ENCODE measurements around the gene RBM48.
"Not testable (repeated sequence)": the region's sequence is repeated elsewhere in the genome, so short reads cannot be mapped to it uniquely, and the experiment has no call there.

RBM48 gene

DNA sequence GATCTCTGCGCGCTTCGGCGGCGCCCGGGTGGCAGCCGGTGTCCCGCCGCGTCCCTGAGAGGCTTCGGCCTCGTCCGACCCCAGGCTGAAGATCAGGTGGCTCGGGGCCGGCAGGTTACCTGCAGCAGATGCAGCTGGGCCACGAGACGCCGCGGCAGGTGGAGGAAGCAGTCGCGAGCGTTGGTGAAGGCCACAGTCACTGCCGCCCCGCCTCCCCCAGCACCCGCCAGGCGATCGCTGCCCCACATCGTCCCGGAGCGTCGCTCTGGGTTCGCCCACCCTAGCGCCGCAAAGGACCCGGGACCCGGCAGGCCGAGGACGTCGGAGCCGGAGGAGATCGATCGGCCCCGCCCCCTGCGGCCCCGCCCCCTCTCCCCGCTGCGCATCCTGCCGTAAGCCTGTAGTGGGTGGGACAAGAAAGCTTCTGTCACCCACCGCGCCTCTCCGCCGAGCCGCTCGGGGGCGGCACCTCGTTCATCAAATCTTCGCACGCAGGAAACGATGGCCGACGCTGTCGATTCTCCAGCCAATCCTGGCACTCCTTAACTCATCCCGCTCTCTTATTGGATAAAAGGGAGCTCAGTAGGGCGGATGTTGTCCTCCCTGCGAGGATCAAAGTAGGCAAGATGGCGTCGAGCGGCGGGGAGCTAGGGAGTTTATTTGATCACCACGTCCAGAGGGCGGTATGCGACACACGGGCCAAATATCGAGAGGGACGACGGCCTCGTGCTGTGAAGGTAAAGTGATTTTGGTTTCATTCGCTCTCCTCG is at the start of gene RBM48, which contains the start of gene PEX1:
TSS of gene RBM48 (plus strand) at position 608 of the 770 bp plus-strand sequence. CDS start at position 627, 19 bp downstream.
TSS of gene PEX1 (minus strand) at position 333 of the 770 bp plus-strand sequence. CDS start at position 248, 85 bp downstream.
- DNase-seq, result peak; percentile 96

DNA sequence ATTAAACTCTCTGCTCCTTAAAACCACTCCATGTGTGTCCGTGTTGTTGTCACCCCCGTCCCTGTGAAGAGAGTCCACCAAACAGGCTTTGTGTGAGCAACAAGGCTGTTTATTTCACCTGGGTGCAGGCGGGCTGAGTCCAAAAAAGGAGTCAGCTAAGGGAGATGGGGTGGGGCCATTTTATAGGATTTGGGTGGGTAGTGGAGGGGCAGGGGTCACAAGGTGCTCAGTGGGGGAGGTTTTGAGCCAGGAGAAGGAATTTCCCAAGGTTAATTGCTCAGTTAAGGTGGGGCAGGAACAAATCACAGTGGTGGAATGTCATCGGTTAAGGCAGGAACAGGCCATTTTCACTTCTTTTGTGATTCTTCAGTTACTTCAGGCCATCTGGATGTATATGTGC is 49.4 kb upstream of the RBM48 start:
- DNase-seq, result not testable (repeated sequence)

DNA sequence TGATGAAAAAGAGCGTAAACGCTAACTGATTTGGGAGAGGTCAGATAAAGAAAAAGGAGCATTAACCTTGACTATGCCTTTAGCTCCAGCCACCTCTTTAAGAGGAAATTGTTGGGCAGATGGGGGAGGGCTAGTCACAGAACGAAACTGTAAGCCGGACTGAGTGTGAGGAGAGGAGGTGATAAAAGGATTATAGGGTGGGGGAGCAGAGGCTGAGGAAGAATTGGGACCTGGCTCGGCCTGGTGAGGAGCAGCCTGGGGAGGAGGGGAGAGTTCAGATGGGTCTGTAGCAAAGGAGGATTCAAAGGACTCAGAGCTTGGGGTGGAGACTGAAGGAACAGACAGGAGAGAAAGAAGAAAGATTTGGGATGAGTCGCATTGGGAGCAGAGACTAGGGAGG is 45.0 kb upstream of the RBM48 start:
- not testable (repeated sequence) for DNase-seq

DNA sequence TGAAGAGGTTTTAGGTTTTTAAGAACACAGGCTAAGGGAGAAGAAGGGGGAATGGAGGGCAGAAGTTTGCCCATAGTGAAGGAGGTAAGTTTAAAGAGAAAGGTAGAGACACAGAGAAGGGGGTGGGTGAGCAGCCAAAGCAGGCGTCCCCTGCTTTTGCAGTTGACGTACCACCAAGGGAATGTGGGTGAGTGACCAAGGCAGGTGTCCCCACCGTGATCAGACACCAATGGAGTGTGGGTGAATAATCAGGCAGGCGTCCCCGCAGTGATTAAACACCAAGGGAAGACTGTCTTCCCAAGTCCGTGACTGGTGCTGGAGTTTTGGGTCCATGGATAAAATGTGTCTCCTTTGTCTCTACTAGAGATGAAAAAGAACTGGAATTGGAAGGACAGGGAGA is 44.4 kb upstream of the RBM48 start:
- DNase-seq, result not testable (repeated sequence)

DNA sequence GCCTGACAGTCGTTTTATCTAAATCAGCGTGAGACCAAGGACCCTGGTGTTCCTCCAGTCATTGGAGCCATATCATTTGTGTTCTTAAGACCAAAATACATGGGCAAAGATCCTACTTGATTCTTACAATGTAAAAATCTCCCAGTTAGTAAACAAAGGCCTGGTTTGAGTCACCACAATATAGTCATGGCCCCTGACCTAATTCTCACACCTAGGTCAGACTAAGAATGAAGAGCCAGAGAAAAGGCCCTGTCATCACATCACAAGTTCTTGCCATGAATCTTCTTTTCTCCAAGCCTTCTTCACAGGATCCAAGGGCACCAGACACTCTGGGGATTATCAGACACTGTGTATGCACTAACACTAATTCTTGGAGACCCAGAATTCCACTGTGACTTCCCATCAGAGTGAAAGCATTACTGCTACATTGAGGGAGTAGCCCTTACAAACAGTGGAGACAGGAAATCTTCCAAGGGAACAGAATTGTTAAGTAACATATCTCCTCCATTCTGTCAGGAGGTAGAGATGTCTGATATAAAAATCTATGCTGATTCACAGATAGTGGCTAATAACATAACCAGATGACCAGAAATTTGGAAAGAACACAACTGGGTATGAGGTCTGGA is 43.2 kb upstream of the RBM48 start:
- no peak for DNase-seq

DNA sequence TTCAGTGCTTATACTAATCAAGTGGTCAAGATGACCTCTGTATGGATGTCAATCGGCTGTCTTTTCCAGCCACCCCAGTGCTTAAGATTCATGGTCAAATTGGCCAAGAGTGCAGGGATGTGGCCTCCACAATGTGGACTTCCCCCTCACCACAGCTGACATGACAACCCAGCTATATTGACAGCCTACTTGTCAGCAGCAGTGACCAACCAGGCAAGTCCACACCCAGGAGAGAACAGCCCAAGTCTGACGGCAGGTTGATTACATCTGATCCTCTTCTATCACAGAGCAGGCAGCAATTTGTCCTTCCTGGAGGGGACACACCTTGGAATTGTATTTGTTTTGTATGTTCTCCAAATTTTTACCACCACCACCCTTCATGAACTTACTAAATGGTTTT is 42.6 kb upstream of the RBM48 start:
- no peak for DNase-seq

DNA sequence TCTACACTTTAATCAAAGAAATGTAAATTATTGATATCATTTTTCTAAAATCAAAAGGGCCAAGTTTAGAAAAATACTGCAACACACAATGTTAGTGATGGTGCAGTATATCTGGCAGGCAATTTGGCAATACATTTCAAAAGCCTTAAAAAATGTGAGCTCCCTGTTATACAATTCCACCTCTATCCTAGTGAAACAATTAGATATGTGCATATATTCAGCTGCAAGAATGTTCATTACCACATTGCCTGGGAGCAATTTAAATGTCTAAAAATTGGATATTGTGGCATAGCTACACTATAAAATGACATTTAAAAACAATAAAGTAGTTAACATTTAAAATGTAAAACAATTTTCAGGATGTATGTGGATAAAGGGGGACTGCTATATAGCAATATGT is 40.8 kb upstream of the RBM48 start:
- DNase-seq, result no peak

DNA sequence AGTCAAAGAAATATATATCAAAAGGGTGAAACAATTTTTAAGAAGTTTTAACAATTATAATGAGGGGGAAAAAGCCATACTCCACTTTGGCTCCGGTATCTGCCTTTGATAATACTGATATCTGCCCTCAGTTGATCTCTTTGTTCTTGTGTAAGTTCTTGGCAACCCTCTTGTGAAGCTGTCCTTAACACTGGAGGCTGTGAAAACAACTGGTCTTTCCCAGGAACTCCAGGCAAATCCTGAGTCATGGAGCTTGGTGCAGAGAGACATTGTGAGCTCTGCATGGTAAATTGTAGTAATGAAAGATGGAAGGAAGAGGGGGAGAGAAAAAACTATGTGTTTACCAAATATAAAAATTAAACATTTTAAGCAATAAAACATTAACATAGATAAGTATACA is 39.0 kb upstream of the RBM48 start:
- DNase-seq, result no peak

DNA sequence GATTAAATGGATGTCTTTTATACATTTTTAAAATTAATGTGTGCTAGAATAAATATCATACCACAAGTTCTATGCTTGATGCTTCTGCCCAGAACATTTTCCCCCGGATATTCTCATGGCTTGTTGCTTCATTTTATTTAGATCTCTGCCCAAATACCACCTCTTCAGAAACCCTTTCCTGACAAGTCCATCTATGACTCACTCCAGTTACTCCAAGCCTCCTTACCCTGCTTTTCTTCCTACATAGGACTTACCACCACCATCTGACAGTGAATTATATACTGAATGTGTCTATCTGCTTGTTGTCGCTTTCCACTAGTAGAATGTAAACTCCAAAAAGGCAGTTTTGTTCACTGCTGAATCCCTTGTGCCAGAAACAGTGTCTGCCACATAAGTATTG is 31.7 kb upstream of the RBM48 start:
- no peak for DNase-seq

DNA sequence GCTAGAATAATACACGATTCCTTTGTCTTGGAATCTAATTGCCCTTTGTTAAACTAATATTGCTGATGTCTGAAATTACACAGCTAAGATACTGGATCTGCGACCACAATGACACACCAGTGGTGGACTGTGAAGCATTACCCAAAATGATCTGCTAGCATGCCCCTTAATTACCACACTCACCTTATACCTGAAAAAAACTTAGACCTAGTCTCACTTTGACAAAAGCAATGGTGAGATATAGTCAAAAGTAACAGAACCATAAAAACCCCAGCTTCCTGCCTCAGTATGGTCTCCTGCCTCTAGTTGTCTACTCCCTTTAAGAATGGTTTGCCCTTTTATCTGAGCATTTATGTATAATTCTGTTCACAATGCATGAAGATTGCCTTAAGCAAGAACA is 30.0 kb upstream of the RBM48 start:
- DNase-seq, result no peak

DNA sequence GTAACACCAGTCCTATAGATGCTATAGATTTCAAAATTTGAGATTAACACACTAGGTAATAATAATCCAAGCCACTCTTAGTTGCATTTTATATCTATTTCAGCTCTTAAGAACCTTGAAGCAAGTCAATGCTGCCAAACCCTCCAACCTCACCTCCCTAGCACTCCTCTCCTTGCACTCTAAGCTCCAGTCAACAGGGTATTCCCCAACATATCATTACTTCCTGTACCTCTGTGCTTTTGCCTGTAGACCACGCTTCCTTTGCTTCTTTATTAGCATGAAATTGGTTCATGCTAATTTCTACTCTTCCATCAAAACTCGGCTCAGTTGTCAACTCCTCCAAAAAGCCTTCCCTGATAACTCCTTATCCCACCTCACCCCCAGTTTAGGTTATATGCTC is 24.8 kb upstream of the RBM48 start:
- DNase-seq, result no peak

DNA sequence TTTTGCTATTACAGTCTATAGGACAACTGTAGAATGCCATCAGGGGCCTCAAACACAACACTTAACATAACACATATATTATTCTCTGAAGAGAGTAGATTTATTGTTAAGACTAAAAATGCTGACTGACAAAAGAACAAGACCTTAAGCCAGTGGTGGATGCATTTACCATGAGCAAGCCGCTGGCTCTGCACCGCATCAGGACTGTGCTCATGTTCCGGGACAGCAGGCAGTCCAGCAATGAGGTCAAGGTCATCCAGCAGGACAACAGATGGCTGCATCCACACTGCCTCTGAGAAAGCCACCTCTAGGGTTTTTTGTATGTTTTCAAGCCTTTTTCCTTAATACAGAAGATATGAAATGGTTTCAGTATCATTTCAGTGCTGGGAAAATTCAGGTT is 24.0 kb upstream of the RBM48 start:
- no peak for DNase-seq

DNA sequence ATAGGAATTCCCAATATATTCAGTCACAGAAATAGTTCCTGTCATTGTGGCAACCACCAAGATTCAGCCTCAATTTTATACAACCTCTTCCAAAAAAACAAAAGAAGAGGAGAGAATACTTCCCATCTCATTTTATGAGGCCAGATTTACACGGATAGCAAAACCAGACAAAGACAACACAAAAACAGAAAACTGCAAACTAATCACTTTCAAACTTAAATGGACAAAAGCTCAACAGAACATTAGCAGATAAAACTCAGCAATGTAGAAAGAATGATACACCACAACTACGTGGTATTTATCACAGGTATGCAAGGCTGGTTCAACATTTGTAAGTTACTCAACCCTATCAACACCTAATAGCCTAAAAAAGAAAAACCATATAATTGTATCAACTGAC is 22.2 kb upstream of the RBM48 start:
- no peak for DNase-seq

DNA sequence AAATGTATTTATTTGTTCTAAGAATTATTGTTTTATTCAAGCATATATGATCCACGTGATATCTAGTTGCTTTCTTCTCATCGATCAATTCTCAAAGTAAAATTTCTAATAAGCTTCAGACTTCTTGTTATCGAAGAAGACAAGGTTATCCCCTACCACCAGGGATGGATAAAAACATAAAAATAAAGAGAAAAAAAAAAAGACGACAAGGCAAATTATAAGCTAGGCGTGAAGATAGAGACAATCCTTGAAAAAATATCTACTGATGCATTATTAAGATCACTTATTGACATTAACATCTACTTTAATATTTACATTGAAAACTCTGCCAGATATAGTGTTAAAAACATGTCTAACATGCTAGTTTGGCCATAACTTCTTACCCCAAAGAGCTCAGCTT is 19.6 kb upstream of the RBM48 start:
- no peak for DNase-seq

DNA sequence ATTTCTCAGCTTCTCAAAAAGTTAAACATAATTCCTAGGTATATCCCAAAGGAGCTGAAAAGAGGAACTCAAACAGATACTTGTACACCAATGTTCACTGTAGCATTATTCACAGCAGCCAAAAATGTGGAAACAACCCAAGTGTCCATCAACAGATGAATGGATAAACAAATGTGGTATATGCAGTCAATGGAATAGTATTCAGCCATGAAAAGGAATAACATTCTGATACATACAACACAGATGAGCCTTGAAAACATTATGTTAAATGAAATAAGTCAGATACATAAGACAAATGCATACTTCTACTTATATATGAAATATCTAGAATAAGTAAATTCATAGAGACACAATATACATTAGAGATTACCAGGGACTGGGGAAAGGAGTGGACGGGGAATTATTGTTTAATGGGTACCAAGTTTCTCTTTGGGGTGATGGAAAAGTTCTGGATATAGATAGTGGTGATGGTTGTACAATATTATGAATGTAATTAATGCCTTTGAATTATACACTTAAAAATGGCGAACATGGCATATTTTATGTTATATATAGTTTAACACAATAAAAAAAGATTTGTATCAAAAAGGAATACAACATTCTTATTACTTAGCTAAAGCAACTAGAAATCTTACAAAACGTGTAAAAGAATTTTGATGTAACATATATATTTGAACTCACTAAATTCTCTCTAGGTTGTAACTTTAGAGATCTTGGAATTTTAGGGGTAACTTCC is 15.3 kb upstream of the RBM48 start:
- no peak for DNase-seq

DNA sequence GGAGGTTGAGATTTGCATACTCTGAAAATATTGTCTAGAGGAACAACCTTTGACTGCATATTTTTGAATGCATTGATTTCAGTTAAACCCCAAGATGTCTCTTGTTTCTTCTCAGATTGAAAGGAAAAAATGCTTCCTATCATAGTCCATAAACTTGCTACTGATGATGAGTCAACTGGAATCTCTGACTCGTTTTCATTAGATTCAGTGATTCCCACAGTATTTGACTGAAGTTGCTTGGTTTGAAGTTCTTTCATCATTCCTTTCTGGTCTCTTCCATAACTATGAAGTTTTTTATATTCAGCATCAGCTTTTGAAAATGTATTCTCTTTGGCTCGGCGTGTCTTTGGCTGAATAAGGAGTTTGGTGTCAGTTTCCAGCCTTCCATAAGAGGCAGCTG is 11.0 kb upstream of the RBM48 start:
- no peak for DNase-seq

DNA sequence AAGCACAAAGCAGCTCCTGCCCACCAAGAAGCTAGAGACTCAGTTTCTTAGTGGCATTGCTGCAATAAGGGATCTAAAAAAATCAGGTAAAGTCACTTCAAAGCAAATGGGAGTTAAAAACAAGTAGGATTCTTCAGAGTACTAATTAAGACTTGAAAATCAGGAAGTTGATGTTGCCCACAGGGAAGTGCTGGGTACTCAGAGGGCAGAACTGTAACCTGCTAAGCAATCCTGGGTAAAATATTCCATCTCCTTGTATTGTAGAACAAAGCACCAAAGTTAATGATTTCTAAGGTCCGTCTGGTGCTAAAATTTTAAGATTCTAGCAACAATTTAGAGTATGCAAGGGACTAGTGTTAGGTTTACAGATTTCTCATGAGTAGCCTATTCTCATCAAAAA is 8.6 kb upstream of the RBM48 start:
- DNase-seq, result no peak

DNA sequence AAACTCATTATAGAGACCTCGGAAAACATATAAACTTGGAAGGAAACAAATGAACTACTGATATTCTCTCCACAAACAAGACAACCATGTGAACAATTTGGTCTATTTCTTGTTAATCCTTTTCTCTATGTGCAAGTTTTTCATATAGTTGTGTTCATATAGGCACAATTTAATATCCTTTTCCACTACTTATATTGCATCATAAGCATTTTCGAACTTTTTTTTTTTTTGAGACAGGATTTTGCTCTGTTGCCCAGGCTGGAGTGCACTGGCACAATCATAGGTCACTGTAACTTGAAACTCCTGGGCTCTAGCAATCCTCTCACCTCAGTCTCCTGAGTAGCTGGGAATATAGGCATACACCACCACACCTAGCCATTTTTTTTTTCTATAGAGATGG is 5.5 kb upstream of the RBM48 start:
- no peak for DNase-seq

DNA sequence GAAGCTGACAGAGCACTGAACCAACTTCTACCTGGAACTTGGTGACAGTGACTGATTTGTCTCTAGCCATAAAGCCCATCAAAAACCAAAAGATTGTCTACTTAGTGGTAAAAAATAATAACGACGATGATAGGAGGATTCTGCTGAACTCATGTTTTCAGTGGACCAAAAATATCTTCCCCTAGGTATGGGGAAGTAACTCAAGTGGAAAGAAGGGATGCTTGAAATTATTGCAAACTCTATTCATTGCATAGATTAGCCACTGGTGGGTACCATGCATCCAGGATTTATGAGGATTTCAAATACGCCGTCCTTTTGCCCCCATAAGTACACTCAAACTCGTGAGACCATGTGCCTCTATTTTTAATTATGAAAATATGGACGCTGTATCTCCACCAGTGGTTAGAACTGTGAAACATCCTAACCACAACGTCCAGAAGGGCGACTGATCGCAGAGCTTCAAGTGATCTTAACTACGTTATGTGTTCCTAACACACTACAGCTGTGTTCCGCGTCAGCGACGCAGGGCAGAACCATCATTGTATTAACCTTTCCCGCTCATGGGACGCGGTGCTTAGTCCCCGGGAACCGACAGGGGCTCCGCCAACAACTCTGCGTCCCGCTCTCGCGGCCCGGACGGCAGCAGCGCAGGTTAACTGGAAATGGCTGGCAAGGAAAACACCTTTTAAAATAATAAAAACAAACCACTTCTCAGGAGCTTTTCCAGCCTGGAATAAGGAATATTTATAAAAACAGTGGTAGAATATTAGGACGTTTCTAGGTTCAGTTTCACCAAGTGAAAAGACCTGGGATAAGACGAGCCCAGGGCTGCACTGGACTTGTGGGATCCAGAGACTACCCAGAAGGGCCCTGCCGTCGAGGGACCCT is 1.1 kb upstream of the RBM48 start:
- DNase-seq, result peak; percentile 72

DNA sequence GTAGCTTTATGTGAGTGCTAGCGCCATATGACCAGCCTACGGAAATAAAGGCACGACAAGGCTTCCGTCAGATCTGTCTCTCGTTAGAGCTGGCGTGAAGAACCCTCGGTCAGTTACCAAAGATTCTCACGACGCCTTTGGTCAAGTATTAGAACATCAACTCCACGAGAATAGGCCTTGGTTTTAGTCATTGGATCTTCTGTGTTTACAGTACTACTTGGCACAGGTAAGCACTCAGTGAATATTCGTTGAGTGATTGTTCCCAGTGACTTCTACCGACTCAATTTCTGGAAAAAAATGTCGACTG is 316 bp downstream of the RBM48 start:
- DNase-seq, result no peak

DNA sequence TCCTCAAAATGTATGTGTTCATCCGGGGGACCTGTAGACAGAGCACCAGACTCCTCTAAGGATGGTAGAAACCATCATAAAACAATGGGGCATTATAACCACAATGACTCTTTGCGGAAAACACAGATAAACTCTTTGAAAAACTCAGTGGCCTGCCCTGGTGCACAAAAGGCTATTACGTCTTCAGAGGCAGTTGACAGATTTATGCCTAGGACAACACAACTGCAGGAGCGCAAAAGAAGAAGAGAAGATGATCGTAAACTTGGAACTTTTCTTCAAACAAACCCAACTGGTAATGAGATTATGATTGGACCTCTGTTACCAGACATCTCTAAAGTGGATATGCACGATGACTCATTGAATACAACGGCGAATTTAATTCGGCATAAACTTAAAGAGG is 6.0 kb downstream of the RBM48 start:
- no peak for DNase-seq

DNA sequence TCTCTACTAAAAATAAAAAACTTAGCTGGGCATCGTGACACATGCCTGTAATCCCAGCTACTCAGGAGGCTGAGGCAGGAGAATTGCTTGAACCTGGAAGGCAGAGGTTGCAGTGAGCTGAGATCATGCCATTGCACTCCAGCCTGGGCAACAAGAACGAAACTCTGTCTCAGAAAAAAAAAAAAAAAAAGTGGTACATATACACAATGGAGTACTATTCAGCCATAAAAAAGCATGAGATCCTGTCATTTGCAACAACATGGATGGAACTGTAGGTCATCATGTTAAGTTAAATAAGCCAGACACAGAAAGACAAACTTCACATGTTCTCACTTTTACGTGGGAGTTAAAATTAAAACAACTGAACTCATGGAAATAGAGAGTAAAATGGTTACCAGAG is 14.9 kb downstream of the RBM48 start:
- DNase-seq, result not testable (repeated sequence)

DNA sequence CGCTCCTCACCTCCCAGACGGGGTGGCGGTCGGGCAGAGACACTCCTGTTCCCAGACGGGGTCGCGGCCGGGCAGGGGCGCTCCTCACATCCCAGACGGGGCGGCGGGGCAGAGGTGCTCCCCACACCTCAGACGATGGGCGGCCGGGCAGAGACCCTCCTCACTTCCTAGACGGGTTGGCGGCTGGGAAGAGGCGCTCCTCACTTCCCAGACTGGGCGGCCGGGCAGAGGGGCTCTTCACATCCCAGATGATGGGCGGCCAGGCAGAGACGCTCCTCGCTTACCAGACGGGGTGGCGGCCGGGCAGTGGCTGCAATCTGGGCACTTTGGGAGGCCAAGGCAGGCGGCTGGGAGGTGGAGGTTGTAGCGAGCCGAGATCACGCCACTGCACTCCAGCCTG is 16.5 kb downstream of the RBM48 start:
- not testable (repeated sequence) for DNase-seq

Data from activated CD4-positive, alpha-beta T cell treated with anti-CD3 and anti-CD28 coated beads for 48 hours (primary cell).